HFF-Myc (cell line): Measurements from ENCODE around the gene ZNF844.

Experiments used
- DNase-seq: peaks from one replicate; pipeline ENCODE4 v3.0.0-alpha.2; 2011; ENCODE audit warnings: low read depth; ENCODE audit errors: extremely low read depth
- H3K4me3 ChIP-seq: replicated peaks from 2 replicates; pipeline ENCODE4 v1.5.1; 2011; ENCODE audit warnings: low read depth, mild to moderate bottlenecking, control low read depth, low read length
- CTCF ChIP-seq: IDR thresholded peaks from 2 replicates; pipeline ENCODE4 v1.5.1; 2012; ENCODE audit warnings: mild to moderate bottlenecking, low read depth, low read length, control low read depth; ENCODE audit errors: missing control alignments

The ZNF844 gene

GRCh38 chr19:12112701-12113100 lies 48.2 kb downstream of the ZNF844 start:
- DNase-seq: no peak
- no peak overlapping the region for H3K4me3 ChIP-seq
- TF ChIP-seq CTCF: no peak

GRCh38 chr19:12113121-12113520 lies 48.6 kb downstream of the ZNF844 start:
- no peak for TF ChIP-seq CTCF
- no peak for DNase-seq
- H3K4me3 ChIP-seq: no peak overlapping the region

- no peak overlapping the region for H3K4me3 ChIP-seq
- DNase-seq: no peak
Observed at GRCh38 chr19:12117201-12117970, 52.9 kb downstream of the ZNF844 start.

GRCh38 chr19:12126707-12127106 lies 62.2 kb downstream of the ZNF844 start:
- TF ChIP-seq CTCF: peak; percentile 27
- no peak overlapping the region for H3K4me3 ChIP-seq
- DNase-seq: no peak

More at GRCh38 chr19:12117201-12117970, 52.9 kb downstream of the ZNF844 start:
- TF ChIP-seq CTCF: no peak
